ENCODE data around the gene FMN1. TPM values are rescaled to one million over a fixed set of nuclear protein-coding genes. Genes with fewer than 3 reads are reported as not detected.

FMN1 gene
- total and polyA plus RNA-seq, 2 of the 8 experiments (the other 6 are each of a cell fraction or from before 2014, with no cell fraction given), result 0.27 to 3.7 TPM

GRCh38 chr15:32878869-32879805, 315.4 kb downstream of the FMN1 start:
- Histone ChIP-seq H3K27ac (ENCODE audit: low read depth, low read length) (no peak overlapping the region), H3K27me3 (replicated peaks in 1 of 4; ENCODE audit: control insufficient read depth in 3 of 4, extremely low read depth in 1 of 4, insufficient read depth in 3 of 4, low read length in 3 of 4) (no peaks in the 10 kb centered on the region), H3K4me2 (ENCODE audit: insufficient read depth in 1 of 2, low read depth in 2 of 2, low read length in 2 of 2) (no peak overlapping the region), H3K4ac (replicated peaks; ENCODE audit: insufficient read length, low read depth, low read length) (no peak overlapping the region), H3K23ac (ENCODE audit: insufficient read length) (no peak overlapping the region), H4K20me1 (replicated peaks in 1 of 2; ENCODE audit: control insufficient read depth in 1 of 2, insufficient read depth in 2 of 2, low read length in 2 of 2) (no peaks in the 10 kb centered on the region), H3K4me3 (ENCODE audit: extremely low read depth in 1 of 4, insufficient read depth in 2 of 4, low read depth in 3 of 4, low read length in 4 of 4) (no peak overlapping the region), H3K56ac (replicated peaks; ENCODE audit: insufficient read length, low read depth, low read length) (no peak overlapping the region), H4K91ac (replicated peaks; ENCODE audit: insufficient read length, low read length) (no peak overlapping the region), H2BK12ac (ENCODE audit: low read depth, low read length) (no peak overlapping the region), H3K79me1 (ENCODE audit: low read depth, low read length) (no peaks in the 10 kb centered on the region), H2AFZ (ENCODE audit: low read length) (no peak overlapping the region), H2BK120ac (replicated peaks; ENCODE audit: low read depth, low read length) (no peak overlapping the region), H2BK5ac (ENCODE audit: low read depth, low read length) (no peak overlapping the region), H4K5ac (ENCODE audit: insufficient read length, low read depth, low read length) (no peak overlapping the region), H2BK15ac (ENCODE audit: low read length) (no peak overlapping the region), H3K18ac (ENCODE audit: extremely low read depth, low read length) (no peak overlapping the region), H3K79me2 (ENCODE audit: control insufficient read depth in 1 of 2, insufficient read depth in 2 of 2, low read length in 2 of 2) (no peaks in the 10 kb centered on the region), H3K9me3 (ENCODE audit: insufficient read depth in 2 of 2, low read depth in 1 of 2, low read length in 1 of 2) (no peaks in the 10 kb centered on the region), H2AK5ac (ENCODE audit: low read depth, low read length) (no peak overlapping the region), H3K23me2 (ENCODE audit: low read depth, low read length) (no peaks in the 10 kb centered on the region; the same call in 1 of the 2 replicates), H3K14ac (ENCODE audit: insufficient read length) (no peak overlapping the region), H3K36me3 (ENCODE audit: control insufficient read depth in 2 of 4, insufficient read depth in 4 of 4, low read length in 3 of 4) (no peaks in the 10 kb centered on the region), H3K9ac (replicated peaks in 1 of 4; ENCODE audit: extremely low read depth in 1 of 4, low read depth in 3 of 4, low read length in 3 of 4) (no peak overlapping the region), H3K4me1 (replicated peaks in 1 of 4; ENCODE audit: control insufficient read depth in 3 of 4, insufficient read depth in 4 of 4, low read length in 3 of 4) (no peaks in the 10 kb centered on the region), H2BK20ac (ENCODE audit: low read length) (no peak overlapping the region), H4K8ac (ENCODE audit: extremely low read depth, insufficient read depth, low read length) (no peak overlapping the region)
- DNase-seq (ENCODE audit: low read depth in 1 of 2, low spot score in 2 of 2) (no peak), FAIRE-seq (no peak)
- ChIA-PET CTCF (ENCODE audit: partially characterized antibody) (interaction anchor here (0.6 to 1.8 kb wide), 9 partner anchors 9 to 238 kb away, joined by 3 to 6 read pairs (median 3); no protein-coding TSS in a partner anchor), POLR2A (ENCODE audit: partially characterized antibody) (no interaction called here)
- TF ChIP-seq SP1 (IDR thresholded peaks at IDR 0.05; ENCODE audit: low read depth, low read length), result no peak
- TF ChIP-seq GTF2F1 (IDR thresholded peaks at IDR 0.05; ENCODE audit: borderline replicate concordance, low read depth, low read length), result no peak
- TF ChIP-seq KDM5A (IDR thresholded peaks at IDR 0.05; ENCODE audit: low read length), result no peak
- 85% methylated on average over 5 of the region's 5 CpGs; no CpG with 5 or more reads in 1 of the 2 experiments for WGBS, 2 experiments (ENCODE audit: extremely low coverage in 1 of 2, insufficient coverage in 1 of 2, insufficient read length in 1 of 2, insufficient replicate concordance in 2 of 2, low coverage in 1 of 2, low lambda C conversion rate in 2 of 2, missing lambda C conversion rate in 1 of 2)
